Stomach (tissue), 4 donors: ENCODE results near the gene BACE2.

Experiments
- POLR2A ChIP-seq, 4 donors: fragments of 450-650 bp; IDR thresholded peaks; one replicate each; pipeline ENCODE4 v1.6.1; 2016; ENCODE audit warnings: antibody characterized with exemption in 4 of 4, control low read depth in 2 of 4, mild to moderate bottlenecking in 1 of 4, moderate library complexity in 1 of 4
- TF ChIP-seq, protein P1 (sequence below), 7 experiments: fragments of 450-650 bp in 4 of 7; fragments of 200-600 bp in 3 of 7; sonication (generic) in 3 of 7; IDR thresholded peaks; one replicate each; pipeline ENCODE4 v1.5.1; 2016 to 2019; ENCODE audit warnings: antibody characterized with exemption in 7 of 7, control low read depth in 2 of 7, mild to moderate bottlenecking in 1 of 7

DNA sequence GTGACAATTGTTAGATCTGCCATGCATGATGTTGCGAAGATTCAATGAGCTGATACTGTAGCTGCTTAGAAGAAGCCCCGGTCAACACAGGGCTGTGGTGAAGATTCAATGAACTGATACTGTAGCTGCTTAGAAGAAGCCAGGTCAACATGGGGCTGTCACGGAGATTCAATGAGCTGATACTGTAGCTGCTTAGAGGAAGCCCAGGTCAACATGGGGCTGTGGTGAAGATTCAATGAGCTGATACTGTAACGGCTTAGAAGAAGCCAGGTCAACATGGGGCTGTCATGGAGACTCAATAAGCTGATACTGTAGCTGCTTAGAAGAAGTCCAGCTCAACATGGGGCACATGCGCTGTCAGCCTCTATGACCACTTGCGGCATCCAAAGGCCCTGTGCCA, 18.8 kb upstream of the BACE2 start:
- no peak for TF ChIP-seq POLR2A (IDR thresholded peaks at IDR 0.05)
- TF ChIP-seq, protein P1, sequence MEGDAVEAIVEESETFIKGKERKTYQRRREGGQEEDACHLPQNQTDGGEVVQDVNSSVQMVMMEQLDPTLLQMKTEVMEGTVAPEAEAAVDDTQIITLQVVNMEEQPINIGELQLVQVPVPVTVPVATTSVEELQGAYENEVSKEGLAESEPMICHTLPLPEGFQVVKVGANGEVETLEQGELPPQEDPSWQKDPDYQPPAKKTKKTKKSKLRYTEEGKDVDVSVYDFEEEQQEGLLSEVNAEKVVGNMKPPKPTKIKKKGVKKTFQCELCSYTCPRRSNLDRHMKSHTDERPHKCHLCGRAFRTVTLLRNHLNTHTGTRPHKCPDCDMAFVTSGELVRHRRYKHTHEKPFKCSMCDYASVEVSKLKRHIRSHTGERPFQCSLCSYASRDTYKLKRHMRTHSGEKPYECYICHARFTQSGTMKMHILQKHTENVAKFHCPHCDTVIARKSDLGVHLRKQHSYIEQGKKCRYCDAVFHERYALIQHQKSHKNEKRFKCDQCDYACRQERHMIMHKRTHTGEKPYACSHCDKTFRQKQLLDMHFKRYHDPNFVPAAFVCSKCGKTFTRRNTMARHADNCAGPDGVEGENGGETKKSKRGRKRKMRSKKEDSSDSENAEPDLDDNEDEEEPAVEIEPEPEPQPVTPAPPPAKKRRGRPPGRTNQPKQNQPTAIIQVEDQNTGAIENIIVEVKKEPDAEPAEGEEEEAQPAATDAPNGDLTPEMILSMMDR (IDR thresholded peaks at IDR 0.05), result no peak
